ENCODE results near the gene PACS1. TPM values are rescaled to one million over a fixed set of nuclear protein-coding genes. Genes with fewer than 3 reads are reported as not detected.
"Not testable (repeated sequence)": the region's sequence is repeated elsewhere in the genome, so short reads cannot be mapped to it uniquely, and the experiment has no call there.

The PACS1 gene
- total RNA-seq, 2 donors from 2014 or later, result 64.3 to 73.3 TPM

- H3K4me1 Mint-ChIP-seq (ENCODE audit: low read depth in 2 of 2), result peaks cover 0 to 12% of the 10 kb centered on the region in 2 donors
- H3K36me3 Mint-ChIP-seq; H3K9me3 Mint-ChIP-seq; DNase-seq (ENCODE audit: low spot score); H3K27me3 Mint-ChIP-seq; ATAC-seq; H3K4me3 Mint-ChIP-seq; H3K27ac Mint-ChIP-seq: not testable (repeated sequence)
Observed at GRCh38 chr11:66092125-66092524, 22.1 kb downstream of the PACS1 start.

GRCh38 chr11:66099746-66100145 is 29.7 kb downstream of the PACS1 start:
- not testable (repeated sequence) for H3K27me3 Mint-ChIP-seq; H3K36me3 Mint-ChIP-seq; H3K4me3 Mint-ChIP-seq; H3K9me3 Mint-ChIP-seq; ATAC-seq; DNase-seq (ENCODE audit: low spot score)
- Mint-ChIP-seq H3K27ac (peak overlapping the region; percentile 85 to 89), H3K4me1 (ENCODE audit: low read depth in 2 of 2) (peaks cover 28 to 31% of the 10 kb centered on the region in 2 donors)

- H3K4me1 Mint-ChIP-seq (ENCODE audit: low read depth in 2 of 2), result peaks cover 34 to 35% of the 10 kb centered on the region in 2 donors
- peak; percentile 69 for DNase-seq (ENCODE audit: low spot score)
Observed at GRCh38 chr11:66100272-66101065, 30.4 kb downstream of the PACS1 start.

GRCh38 chr11:66101066-66101464 is 31.0 kb downstream of the PACS1 start:
- ATAC-seq (peak; percentile 51 to 57), DNase-seq (ENCODE audit: low spot score) (no peak)
- H3K4me1 Mint-ChIP-seq (ENCODE audit: low read depth in 2 of 2), result peaks cover 34 to 39% of the 10 kb centered on the region in 2 donors
- no peaks in the 10 kb centered on the region for H3K9me3 Mint-ChIP-seq
- peak overlapping the region; percentile 91 for H3K4me3 Mint-ChIP-seq
- H3K36me3 Mint-ChIP-seq, result no peaks in the 10 kb centered on the region
- H3K27ac Mint-ChIP-seq, result peak overlapping the region; percentile 85 to 89
- H3K27me3 Mint-ChIP-seq, result no peaks in the 10 kb centered on the region

More at GRCh38 chr11:66100272-66101065, 30.4 kb downstream of the PACS1 start:
- Mint-ChIP-seq H3K27me3 (no peaks in the 10 kb centered on the region), H3K9me3 (no peaks in the 10 kb centered on the region), H3K27ac (peak overlapping the region; percentile 85 to 89), H3K4me3 (peak overlapping the region; percentile 91), H3K36me3 (no peaks in the 10 kb centered on the region)
- ATAC-seq, result peak; percentile 85 to 91

- H3K27me3 Mint-ChIP-seq, result no peaks in the 10 kb centered on the region
- DNase-seq (ENCODE audit: low spot score) (no peak), ATAC-seq (no peak)
- H3K27ac Mint-ChIP-seq, result peak overlapping the region; percentile 51 to 64
- no peaks in the 10 kb centered on the region for H3K36me3 Mint-ChIP-seq
- H3K9me3 Mint-ChIP-seq, result no peaks in the 10 kb centered on the region
- no peak overlapping the region for H3K4me3 Mint-ChIP-seq
- peaks cover 60% of the 10 kb centered on the region in 2 donors for H3K4me1 Mint-ChIP-seq (ENCODE audit: low read depth in 2 of 2)
Observed at GRCh38 chr11:66104057-66104638, 34.1 kb downstream of the PACS1 start.

GRCh38 chr11:66106786-66107599 is 36.9 kb downstream of the PACS1 start:
- peak; percentile 71 for DNase-seq (ENCODE audit: low spot score)
- H3K36me3 Mint-ChIP-seq, result no peaks in the 10 kb centered on the region
- H3K9me3 Mint-ChIP-seq, result no peaks in the 10 kb centered on the region
- ATAC-seq, result peak; percentile 77 to 78
- peak overlapping the region; percentile 83 to 90 for H3K27ac Mint-ChIP-seq
- peaks cover 52 to 56% of the 10 kb centered on the region in 2 donors for H3K4me1 Mint-ChIP-seq (ENCODE audit: low read depth in 2 of 2)
- peak overlapping the region; percentile 76 for H3K4me3 Mint-ChIP-seq
- no peaks in the 10 kb centered on the region for H3K27me3 Mint-ChIP-seq

GRCh38 chr11:66107600-66108510 is 37.8 kb downstream of the PACS1 start:
- ATAC-seq (peak; percentile 74 to 88), DNase-seq (ENCODE audit: low spot score) (no peak)
- Mint-ChIP-seq H3K27me3 (no peaks in the 10 kb centered on the region), H3K27ac (peak overlapping the region; percentile 83 to 90), H3K9me3 (no peaks in the 10 kb centered on the region), H3K4me1 (ENCODE audit: low read depth in 2 of 2) (peaks cover 59 to 63% of the 10 kb centered on the region in 2 donors), H3K36me3 (no peaks in the 10 kb centered on the region), H3K4me3 (peak overlapping the region; percentile 76)

- H3K4me1 Mint-ChIP-seq (ENCODE audit: low read depth in 2 of 2), result peaks cover 60 to 76% of the 10 kb centered on the region in 2 donors
- peak in 1 of 2 donors; percentile 62 for ATAC-seq
- DNase-seq (ENCODE audit: low spot score), result no peak
- H3K9me3 Mint-ChIP-seq, result no peaks in the 10 kb centered on the region
- no peak overlapping the region for H3K4me3 Mint-ChIP-seq
- peak overlapping the region; percentile 83 to 90 for H3K27ac Mint-ChIP-seq
- H3K27me3 Mint-ChIP-seq, result no peaks in the 10 kb centered on the region
- no peaks in the 10 kb centered on the region for H3K36me3 Mint-ChIP-seq
Observed at GRCh38 chr11:66109294-66109693, 39.2 kb downstream of the PACS1 start.

- Mint-ChIP-seq H3K27me3 (no peaks in the 10 kb centered on the region), H3K4me1 (ENCODE audit: low read depth in 2 of 2) (peaks cover 65 to 75% of the 10 kb centered on the region in 2 donors), H3K36me3 (no peaks in the 10 kb centered on the region), H3K4me3 (no peak overlapping the region), H3K9me3 (no peaks in the 10 kb centered on the region), H3K27ac (peak overlapping the region; percentile 43 to 78)
- no peak for DNase-seq (ENCODE audit: low spot score)
- no peak for ATAC-seq
Observed at GRCh38 chr11:66111158-66111557, 41.1 kb downstream of the PACS1 start.

GRCh38 chr11:66112041-66112491 is 42.0 kb downstream of the PACS1 start:
- Mint-ChIP-seq H3K9me3 (no peaks in the 10 kb centered on the region), H3K4me3 (peak overlapping the region; percentile 5), H3K4me1 (ENCODE audit: low read depth in 2 of 2) (peaks cover 70 to 78% of the 10 kb centered on the region in 2 donors), H3K36me3 (no peaks in the 10 kb centered on the region), H3K27me3 (no peaks in the 10 kb centered on the region), H3K27ac (peak overlapping the region; percentile 43 to 78)
- no peak for DNase-seq (ENCODE audit: low spot score)
- no peak for ATAC-seq

- Mint-ChIP-seq H3K36me3 (no peaks in the 10 kb centered on the region), H3K4me1 (ENCODE audit: low read depth in 2 of 2) (peaks cover 68 to 75% of the 10 kb centered on the region in 2 donors), H3K27me3 (no peaks in the 10 kb centered on the region), H3K4me3 (peak overlapping the region; percentile 50), H3K27ac (peak overlapping the region; percentile 43 to 78), H3K9me3 (no peaks in the 10 kb centered on the region)
- ATAC-seq (no peak), DNase-seq (ENCODE audit: low spot score) (no peak)
Observed at GRCh38 chr11:66112601-66113499, 42.8 kb downstream of the PACS1 start.

GRCh38 chr11:66114957-66115356 is 44.9 kb downstream of the PACS1 start:
- H3K27me3 Mint-ChIP-seq; ATAC-seq; H3K9me3 Mint-ChIP-seq; DNase-seq (ENCODE audit: low spot score); H3K36me3 Mint-ChIP-seq: not testable (repeated sequence)
- peaks cover 58 to 70% of the 10 kb centered on the region in 2 donors for H3K4me1 Mint-ChIP-seq (ENCODE audit: low read depth in 2 of 2)
- H3K27ac Mint-ChIP-seq, result peak overlapping the region; percentile 78 to 91
- H3K4me3 Mint-ChIP-seq, result peak overlapping the region; percentile 75

All from natural killer cell treated with Interleukin-12 subunit alpha and Interleukin-12 subunit beta and Interleukin-15 and Interleukin-18, amount 100 ng/mL, for 72 hours (primary cell).